ENCODE data around the gene RAB36.

Gene RAB36

DNA sequence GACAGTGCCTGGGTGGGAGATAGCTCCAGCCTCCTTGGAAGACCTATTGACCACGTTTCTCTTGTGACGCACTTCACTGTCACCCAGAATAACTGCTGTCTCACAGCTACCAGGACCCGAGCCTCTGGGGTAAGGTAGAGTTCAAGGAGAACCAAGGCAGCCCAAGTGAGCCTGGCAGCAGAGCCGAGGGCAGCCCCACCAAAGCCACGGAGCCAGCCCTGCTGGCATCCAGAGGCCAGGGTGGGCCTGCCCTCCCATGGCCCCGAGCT, 36.3 kb upstream of the RAB36 start:
- DNase-seq: no peak

DNA sequence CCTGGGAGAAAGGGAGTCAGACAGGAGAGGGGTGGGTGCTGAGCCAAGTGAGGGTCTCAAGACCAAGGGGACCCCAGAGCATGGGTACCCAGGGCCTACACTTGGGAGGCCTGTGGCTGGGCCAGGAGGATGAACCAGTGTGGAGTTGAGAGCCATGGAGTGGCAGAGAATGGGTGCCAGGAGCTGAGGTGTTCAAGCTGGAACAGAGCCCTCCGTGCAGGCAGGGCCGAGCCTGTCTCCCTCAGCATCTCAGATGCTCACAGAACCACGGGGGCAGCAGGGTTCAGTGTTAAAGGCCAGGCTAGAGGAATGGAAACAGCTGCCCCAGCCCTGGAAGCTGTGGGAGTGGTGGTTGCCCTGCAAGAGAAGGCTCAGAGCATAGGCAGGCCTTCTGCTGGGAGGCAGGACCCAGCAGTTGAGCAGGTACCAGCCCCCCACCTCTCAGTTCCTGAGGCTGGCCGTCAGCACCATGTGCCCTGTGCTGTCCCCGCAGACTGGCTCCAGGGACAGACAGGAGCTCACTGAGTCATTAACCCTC, 35.8 kb upstream of the RAB36 start:
- no peak for DNase-seq

DNA sequence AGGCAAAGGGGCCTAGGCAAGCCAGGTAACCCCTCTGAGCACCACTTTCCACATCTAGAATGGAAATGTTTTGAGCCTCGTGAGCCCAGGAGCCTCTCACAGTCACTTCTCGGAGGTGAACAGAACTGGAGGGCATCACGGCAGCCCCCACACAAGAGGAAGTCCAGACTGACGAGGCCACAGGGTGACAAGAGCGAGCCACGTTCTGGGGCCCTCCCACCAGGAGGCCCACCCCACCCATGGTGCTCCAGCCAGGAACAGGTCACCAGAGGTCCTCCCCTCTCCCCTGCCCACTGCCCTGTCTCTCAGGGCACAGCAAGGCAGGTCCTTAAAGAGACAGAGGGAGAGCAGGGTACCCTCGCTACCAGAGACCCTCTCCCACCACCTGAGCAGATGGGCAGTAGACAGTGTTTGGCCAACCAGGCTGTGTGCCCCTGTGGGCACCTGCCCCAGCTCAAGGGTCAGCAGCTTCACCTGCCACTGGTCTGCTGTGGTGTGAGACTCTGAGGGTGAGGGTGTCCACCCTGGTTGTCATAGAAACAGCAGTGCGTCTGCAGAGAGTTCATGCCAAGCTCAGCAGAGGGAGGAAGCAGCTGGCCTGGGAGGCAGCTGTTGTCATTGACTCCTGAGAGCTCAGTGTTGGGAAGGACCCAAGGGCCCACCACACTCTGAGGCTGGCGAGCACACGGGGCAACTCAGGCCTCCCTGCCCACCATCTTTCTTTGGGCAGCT, 34.9 kb upstream of the RAB36 start:
- DNase-seq: no peak

DNA sequence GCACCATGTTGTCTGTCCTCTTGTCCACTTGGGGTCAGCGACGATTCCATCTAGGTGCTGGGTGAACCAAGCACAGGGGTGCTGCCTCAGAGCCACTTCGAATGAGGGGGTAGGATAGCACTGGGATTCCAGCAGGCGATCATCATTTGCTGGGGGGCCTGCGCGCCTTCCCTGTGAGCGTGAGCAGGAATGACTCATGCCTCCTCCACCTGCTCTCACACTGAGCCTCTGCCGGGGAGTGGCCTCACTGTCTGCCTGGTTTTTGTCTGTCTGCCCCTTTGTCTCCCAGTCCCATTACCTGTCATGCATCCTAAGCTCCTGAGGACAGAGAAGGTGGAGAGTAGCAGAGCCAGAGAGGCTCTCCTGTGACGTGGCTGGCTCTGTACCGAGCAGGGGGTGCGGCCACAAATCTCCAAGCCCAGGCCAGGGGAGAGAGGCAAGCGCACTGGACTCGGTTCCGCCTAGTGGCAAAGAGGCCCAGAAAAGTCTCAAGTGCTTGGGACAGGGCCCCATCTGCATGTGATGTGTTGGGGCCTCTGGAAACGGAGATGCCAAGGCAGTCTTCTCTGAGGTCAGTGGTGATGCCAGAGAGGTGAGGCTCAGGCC, 34.3 kb upstream of the RAB36 start:
- DNase-seq: no peak

DNA sequence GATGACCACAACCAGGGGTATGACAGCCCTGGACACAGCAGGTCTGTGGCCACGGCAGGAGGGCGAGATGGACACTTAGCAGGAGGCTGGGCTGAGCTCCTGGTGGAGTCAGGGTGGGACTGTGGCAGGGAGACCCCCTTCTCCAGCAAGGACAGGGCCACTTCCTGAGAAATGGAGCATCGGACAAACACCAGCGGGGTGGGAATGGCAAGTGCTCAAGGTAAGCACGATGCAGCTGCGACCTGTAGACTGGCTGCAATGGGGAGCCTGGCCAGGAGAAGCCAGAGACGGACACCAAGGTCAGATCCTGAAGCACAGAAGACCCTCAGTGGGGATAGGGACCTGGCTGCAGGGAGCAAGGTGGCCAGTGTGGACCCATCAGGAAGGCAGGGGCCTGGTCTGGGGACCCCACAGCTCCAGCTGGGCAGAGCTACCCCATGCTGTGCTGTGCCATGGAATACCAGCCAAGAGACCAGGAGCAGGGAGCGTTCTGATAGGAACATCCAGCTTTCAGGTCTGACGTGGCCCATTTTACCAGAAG, 32.7 kb upstream of the RAB36 start:
- no peak for DNase-seq

DNA sequence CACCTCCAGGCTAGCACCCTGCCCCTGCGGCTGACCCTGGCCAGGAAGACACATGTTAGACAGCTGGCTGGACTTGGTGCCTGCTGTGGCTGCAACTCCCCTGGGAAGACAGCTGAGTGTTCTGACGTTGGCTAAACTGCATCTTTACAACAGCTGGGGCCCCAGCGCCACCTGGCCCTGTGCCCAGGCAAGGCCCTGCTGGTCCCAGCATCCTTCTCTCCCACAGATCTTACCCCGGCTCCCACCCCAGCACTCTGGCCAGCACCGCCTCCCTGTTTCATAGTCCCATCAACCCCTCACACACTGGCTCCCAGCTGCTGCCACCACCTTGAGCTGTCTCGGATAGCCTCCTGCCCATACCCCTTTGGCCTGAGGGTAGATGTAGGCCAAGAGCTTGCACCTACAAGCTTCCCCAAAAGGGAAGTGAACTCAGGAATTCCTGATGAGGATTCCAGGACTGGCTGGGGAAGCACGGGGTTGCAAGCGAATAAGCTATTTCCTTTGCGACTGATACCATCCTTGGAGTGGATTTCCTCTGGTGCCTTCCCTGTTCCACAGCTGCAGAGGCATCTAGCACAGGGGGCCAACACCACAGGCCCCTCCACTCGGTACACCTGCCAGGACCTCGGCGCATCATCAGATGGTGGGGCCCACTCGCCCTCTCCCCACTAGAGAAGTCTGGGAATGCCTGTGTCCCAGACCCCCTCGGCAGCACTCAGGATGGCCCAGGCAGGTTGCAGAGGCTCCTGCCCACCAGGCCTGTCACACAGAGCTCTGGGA, 32.0 kb upstream of the RAB36 start:
- DNase-seq: no peak

DNA sequence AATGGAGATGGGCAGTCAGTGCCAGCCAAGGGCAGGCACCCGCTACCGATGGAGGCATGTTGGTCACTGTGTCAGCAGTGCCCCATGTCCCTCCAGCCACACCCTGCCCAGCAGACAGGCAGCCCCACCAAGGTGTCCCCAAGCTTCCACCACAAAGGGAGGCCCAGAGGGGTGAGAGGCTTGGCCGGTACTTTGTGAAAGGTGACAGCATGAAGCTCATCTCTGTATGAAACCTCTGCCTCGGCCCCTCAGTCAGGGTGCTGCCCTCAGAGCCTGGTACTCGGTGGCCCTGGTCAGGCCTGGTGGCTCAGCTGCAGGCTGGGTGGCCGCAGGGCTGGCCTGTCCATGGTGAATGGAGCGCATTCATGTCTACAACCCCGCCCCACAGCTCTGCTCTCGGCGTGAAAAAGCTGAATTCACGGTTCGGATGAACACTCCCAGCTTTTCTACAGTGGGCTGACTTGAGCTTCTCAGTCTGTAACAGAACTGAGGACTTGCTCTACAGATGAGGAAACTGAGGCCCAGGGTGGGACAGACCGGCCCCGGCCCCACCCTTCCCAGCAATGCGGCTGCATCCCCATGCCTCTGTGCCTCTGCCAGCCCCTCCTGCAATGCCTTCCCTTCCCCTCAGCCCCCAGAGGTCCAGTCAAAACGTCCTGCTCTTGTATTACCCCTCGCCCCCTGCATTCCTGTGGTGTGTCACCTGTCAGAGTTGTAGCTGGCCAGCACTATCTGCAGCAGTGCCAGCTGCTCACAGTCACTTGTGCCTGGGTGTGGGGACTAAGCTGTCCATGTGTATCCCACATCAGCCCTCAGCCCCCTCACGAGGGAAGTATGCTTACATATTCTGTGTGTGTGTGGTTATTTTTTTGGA, 31.2 kb upstream of the RAB36 start:
- no peak for DNase-seq

DNA sequence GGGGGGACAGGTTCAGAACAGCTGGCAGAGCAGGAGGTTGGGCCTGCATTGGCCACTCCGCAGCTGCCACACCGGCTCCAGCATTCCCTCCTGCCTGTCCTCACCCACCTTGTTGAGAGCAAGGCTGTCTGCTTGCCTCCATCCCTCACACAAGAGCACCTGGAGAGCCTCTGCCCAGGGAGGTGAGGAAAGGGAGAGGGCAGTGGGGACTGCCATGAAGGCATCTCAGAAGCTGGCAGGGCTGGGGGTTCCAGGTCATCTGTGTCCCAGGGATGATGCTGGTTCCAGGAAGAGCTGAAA, 30.6 kb upstream of the RAB36 start:
- DNase-seq: no peak

DNA sequence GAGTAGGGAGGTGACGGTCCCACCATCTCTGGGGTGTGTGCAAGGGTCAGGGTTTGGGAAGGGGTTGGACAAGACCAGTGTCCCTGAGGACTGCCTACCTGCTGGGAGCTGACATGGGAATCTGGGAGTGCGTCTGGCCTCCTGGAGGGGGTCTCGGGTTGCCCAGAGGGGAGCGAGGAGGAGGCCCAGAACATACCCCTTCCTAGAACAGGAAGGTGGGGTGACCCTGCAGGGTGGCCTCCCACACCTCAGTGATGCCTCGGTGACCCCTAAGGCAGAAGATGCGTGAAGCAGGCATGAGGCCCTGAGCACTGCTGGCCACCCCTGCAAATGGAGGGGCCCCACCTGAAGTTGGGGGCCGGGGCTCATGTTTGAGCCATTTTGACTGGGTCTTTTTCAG, 29.9 kb upstream of the RAB36 start:
- DNase-seq: no peak

DNA sequence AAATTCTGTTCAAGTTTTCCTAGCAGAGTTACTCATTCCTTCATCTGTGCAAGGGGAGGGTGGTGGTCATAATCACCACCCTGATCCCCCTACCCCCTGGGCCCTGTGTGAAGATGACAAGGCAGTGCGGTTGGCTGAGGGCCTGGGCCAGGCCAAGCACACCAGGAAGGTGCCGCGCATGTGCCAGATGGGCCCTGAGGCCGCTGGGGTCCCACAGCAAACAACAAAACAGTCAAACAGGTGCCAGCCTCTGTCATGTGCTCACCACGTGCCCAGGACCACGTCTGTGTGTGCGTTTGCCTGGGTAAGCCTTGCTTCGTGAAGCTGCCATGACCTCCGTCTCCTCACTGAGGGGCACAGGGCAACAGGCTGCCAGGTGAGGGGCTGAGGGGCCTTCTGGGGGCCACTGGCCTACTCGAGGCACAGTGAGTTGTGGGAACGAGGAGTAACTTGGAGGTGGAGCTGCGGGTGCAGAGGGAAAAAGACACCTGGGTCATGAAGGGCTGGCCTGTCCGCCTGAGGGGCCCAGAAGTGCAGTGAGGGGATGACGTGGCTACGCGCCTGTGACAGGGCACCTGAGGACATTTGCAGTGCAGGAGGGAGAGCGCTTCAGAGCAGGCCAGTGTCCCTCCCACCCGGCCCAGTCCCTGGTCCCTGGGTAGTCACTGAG, 29.3 kb upstream of the RAB36 start:
- DNase-seq: no peak

DNA sequence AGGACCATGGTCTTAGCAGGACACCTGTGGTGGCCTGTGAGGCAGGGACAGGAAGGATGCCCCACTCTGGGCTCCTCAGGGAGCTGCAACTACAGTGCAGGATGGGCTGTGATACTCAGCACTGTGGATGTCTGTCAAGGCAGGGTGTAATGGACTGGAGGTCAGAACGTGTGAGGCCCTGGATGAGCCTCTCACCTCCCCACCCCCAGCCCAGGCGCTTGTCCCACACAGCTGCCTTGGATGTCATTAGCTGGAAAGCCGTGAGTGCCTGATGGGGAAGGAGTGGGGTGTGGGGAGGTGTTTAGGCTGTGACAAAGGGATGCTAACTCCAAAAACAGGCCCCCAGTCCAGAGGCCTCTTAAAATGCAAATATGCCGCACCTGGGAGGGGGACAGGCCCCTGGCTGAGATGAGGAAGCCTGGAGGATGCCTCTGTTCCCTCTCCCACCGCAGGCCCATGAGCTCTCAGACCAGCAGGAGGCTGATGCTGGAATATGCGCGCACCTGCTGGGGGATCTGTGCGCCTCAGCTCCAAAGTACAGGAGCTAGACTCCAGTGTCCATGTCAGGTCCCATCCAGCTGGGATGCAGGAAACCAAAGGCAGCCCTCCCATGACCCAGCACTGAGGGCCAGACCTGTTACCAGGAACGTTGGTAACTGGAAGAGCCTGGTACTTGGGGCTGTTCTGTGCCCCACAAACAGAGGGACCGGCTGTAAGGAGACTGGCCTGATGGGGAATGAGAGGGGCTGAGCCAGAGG, 28.6 kb upstream of the RAB36 start:
- no peak for DNase-seq

DNA sequence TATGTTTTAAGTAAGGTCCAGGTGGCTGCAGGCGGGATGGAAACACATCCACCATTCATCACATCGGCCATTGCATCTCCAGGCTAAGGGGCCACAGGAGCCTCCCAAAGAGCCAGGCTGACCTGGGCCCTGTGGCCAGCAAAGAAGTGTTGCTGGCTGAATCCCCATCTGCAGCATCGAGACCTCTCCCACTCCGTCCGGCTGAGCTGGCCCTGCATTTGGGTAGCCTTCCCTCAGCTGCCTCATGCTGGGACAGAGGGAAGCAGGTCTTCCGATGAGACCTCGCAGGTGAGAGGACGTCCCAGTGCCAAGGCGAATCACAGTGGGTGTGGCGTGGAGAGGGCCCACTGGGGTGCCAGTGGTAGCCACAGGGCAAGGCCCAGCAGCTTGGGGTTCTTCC, 28.0 kb upstream of the RAB36 start:
- no peak for DNase-seq

DNA sequence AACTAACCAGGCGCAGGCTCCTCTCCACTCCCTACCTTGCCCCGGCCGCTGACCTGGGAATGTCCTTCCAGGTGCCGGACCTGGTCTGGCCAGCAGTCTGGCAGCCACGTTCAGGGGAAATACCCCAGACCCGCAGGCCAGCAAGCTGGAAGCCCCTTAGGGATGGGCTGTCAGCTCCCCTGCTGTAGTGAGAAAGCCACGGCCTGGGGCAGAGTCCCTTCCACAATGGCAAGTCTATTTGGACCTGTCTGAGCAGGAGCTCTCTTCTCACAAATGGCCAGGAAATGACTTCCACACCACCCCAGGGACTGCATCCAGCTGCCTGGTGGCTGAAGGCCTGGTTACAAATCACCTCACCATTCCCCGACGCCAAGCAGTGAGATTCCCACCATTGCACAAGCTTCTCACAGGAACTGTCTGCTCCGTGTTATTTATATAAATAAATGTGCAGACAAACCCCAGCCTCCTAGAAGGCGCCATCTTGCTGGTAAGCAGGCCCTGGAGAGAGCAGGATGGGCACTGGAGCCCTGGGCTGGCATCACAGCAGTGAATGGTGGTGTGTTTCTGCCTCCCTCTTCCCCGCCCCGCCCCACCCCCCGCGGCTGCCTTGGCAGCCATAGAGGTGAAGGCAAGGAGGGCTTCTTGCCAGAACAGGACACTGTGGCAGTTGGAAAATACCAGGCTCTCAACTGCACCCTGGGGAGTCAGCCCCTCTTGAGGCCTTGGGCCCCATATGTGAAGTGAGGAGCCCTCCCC, 27.2 kb upstream of the RAB36 start:
- DNase-seq: no peak

DNA sequence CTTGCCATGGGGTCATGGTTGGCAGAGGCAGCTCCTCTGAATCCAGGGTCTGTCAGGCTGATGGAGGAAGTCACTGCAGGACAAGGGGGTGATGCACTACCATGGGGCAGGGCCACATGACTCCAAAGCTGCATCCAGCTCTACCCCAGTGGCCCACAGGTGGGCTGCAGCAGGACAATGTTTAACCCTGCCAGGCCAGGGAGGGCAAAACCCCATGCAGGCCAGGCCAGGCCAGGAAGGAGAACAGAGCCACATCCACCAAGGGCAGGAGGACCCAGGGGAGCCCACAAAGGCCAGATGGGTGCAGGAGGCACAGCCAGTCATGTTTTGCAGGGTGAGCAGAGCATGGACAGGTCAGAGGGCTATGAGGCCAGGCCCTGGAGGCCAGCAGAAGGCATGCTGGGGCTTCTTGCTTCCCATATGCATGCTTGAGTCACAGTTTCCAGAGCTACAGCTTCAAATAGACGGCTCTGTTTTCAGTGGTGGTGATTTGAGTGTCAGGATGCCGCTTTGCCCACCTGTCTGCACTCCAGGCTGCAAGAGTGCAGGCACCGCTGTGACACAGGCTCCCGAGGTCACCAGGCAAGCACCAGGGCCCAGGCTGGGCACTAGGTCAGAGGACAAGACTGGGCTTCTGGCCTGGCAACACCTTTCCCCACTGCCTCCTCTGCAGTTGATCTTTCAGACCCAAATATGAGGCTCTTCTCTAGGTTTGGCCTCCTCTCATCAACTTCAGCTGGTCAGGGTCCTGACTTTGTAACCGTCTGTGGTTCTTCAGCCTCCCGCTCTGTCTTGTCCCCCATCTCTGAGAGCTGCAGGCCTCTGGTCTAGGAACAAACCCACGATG, 26.4 kb upstream of the RAB36 start:
- no peak for DNase-seq

DNA sequence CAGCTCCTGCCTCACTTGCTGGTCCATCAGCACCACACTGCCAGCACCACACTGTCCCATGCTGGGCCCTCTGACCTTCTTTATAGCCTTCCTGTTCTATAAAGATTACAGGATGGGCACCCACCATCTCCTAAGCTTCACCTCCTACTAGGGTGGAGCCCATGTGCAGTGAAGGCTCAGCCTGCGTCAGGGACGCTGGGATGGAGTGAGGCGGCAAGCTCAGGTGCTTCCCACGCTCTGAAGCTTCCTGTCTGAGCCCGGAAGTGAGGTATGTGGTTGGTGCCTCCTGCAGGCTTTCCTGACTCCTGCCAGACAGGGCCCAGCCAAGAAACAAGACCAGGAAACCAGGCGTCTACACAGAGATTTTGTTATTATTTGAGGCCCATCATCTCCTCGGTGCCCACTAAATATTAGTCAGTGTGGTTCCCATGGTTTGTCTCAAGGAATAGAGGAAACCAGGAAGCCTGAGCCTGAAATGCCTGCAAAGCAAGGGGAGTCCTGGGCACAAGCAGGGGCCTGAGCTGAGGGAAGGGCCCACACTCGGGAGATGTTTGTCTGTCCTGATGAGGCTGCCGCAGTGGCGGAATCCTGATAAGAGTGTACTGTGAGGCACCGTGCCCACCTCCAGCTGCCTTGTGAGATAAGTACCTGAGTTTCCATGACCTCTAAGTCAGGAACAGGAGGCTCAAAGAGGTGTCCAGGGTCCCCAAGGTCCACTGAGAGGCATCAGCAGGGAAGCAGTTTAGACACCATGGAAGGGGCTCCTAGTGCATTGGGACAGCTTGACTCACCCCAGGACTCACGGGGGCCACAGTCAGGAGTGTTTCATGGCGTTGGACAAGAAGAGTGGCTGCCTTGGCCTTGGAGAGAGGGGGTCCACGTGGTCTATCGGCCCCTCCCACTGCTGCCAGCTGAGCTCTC, 25.5 kb upstream of the RAB36 start:
- DNase-seq: peak; percentile 40

DNA sequence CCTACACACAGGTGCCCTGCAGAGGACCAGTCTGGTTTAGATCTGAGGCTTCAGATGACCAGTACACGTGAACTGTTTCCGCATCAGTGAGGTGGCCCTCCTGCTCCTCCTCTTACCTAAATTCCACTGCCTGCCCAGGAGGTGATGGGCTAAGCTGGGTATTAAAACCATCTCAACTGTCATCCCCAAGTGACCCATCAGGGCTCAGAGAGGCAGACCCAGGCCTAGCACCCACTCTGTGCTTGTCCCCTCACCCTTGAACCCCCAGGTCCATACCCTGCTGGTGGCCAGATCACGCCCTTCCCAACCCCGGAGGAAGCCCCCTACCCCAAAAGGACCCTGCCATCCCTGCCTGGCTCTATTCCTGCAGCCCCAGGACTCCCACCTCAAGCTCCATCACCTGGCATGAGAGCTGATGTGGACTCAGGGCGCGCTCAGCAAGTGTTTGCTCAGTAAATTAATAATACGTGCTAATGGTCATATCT, 24.8 kb upstream of the RAB36 start:
- DNase-seq: no peak

DNA sequence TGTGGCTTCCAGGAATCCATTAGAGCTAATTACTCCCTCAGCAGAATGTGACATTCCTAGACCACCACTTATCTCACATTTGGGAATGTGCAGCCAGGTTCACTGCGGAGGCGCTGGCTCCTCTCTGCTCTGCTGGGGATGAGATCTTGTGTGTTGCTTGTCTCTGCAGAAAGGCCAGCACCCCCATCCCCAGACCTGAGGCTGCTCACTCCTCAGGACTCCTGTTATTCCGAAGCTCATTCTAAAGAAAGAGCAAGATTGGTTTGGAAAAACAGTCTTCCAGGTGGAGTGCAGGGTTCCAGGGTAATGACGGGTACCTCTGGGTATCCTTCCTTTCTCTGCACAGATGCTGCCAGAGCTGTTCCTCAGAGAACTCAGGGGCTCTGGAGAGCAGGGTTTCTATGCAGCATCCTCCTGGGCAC, 24.3 kb upstream of the RAB36 start:
- no peak for DNase-seq

DNA sequence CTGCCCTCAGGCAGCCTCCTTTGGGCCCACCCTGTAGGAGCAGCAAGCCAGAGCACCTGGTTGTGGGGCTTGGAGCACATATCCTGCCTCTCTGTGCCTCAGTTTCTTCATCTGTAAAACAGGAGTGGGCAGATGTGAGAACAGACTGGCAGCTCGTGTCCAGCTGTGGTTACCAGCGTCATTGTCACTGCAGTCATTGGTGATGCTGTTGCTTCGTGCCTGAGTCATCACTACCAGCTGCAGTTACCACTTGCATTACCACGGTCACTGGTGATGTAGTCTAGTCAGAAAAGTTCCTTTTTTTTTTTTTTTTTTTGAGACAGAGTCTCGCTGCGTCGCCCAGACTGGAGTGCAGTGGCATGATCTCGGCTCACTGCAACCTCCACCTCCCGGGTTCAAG, 23.9 kb upstream of the RAB36 start:
- no peak for DNase-seq
